ENCODE data around the gene VPS8. TPM values are rescaled to one million over a fixed set of nuclear protein-coding genes. Genes with fewer than 3 reads are reported as not detected.

The VPS8 gene
- total and polyA plus RNA-seq, 9 of the 15 experiments (the other 6 are each of a cell fraction or from before 2014, with no cell fraction given): 7.2 to 41.0 (median 28.3) TPM

DNA sequence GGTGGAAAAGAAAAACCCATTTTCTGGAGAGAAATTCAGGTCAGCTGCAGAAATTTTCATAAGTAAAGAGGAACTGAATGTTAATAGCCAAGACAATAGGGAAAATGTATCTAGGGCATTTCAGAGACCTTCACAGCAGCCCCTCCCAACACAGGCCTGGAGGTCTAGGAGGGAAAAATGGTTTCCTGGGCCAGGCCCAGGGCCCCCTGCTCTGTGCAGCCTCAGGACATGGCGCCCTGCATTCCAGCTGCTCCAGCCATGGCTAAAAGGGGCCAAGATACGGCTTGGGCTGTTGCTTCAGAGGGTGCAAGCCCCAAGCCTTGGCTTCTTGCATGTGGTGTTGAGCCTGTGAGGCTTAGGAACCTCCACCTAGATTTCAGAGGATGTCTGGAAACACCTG lies 248.7 kb downstream of the VPS8 start:
- no peak overlapping the region for H2AFZ ChIP-seq (ENCODE audit: low read depth, low read length)
- H3K4me3 ChIP-seq: no peak overlapping the region
- no peaks in the 10 kb centered on the region for H3K79me2 ChIP-seq (ENCODE audit: control insufficient read depth, insufficient read depth, low read length)
- no peaks in the 10 kb centered on the region for H4K20me1 ChIP-seq (replicated peaks; ENCODE audit: control insufficient read depth, insufficient read depth, low read length)
- TF ChIP-seq ZFP36 (IDR thresholded peaks at IDR 0.05; ENCODE audit: low read depth, low read length, partially characterized antibody): peak; percentile 56
- TF ChIP-seq, protein P1, sequence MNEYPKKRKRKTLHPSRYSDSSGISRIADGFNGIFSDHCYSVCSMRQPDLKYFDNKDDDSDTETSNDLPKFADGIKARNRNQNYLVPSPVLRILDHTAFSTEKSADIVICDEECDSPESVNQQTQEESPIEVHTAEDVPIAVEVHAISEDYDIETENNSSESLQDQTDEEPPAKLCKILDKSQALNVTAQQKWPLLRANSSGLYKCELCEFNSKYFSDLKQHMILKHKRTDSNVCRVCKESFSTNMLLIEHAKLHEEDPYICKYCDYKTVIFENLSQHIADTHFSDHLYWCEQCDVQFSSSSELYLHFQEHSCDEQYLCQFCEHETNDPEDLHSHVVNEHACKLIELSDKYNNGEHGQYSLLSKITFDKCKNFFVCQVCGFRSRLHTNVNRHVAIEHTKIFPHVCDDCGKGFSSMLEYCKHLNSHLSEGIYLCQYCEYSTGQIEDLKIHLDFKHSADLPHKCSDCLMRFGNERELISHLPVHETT (CRISPR knock-in tag; conservative IDR thresholded peaks at IDR 0.05 in 1 of 2, IDR thresholded peaks at IDR 0.05 in 1 of 2): no peak
- 0 out of 5 replicates have a peak, but pooled peaks cover 0 to 3% of the 10 kb centered on the region in 2 experiments for H3K27me3 ChIP-seq (ENCODE audit: control insufficient read depth in 2 of 2, insufficient read depth in 2 of 2, low read length in 2 of 2)
- intact Hi-C loops (cut with micrococcal nuclease): no loop called here
- no peak overlapping the region for H3K9ac ChIP-seq (ENCODE audit: insufficient read depth in 1 of 2, low read depth in 2 of 2, low read length in 2 of 2)
- no peaks in the 10 kb centered on the region for H3K4me1 ChIP-seq (replicated peaks in 1 of 2; ENCODE audit: control insufficient read depth in 2 of 2, insufficient read depth in 2 of 2, low read length in 2 of 2)
- no TSS peak for BruUV-seq (replicated peaks)
- no peak for ATAC-seq
- H3K9me1 ChIP-seq (ENCODE audit: control insufficient read depth, insufficient read depth, low read length): no peaks in the 10 kb centered on the region
- in situ Hi-C loops (cut with MboI): no loop called here
- no peak for DNase-seq (ENCODE audit: extremely low read depth in 1 of 4, low spot score in 3 of 4)
- H3K4me2 ChIP-seq (ENCODE audit: insufficient read depth, low read length): no peak overlapping the region
- no peaks in the 10 kb centered on the region for H3K9me3 ChIP-seq (replicated peaks; ENCODE audit: control insufficient read depth, insufficient read depth, low read depth, low read length)
- H3K27ac ChIP-seq (ENCODE audit: extremely low read depth, low read depth, low read length): no peak overlapping the region
- CTCF ChIA-PET (ENCODE audit: low intra/inter-chr PET ratio): no interaction called here
- no peak for FAIRE-seq
- 8% methylated on average over 2 of the region's 2 CpGs for WGBS (ENCODE audit: insufficient coverage, low coverage, missing lambda C conversion rate)
- no peaks in the 10 kb centered on the region for H3K36me3 ChIP-seq (ENCODE audit: control insufficient read depth, insufficient read depth, low read length)
- POLR2A ChIA-PET: no interaction called here

DNA sequence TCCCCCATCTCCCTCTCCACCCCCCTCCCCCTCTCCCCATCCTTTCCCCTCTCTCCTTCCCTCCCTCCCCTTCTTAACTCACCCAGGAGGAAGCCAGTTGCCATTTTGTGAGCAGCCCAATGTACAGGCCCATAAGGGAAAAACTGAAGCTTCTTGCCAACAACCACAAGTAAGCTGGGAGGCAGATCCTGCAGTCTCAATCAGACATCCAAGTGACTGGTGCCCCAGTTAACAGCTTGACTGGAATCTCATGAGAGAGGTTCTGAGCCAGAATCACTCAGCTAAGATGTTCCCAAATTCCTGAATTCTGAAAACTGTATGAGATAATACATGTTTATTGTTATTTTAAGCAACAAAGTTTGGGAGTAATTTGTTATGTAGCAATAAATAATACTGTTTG lies 250.2 kb downstream of the VPS8 start:
- Histone ChIP-seq H3K9me3 (replicated peaks; ENCODE audit: control insufficient read depth, insufficient read depth, low read depth, low read length) (no peaks in the 10 kb centered on the region), H3K79me2 (ENCODE audit: control insufficient read depth, insufficient read depth, low read length) (no peaks in the 10 kb centered on the region), H3K4me2 (ENCODE audit: insufficient read depth, low read length) (no peak overlapping the region), H3K9me1 (ENCODE audit: control insufficient read depth, insufficient read depth, low read length) (no peaks in the 10 kb centered on the region), H3K4me1 (replicated peaks in 1 of 2; ENCODE audit: control insufficient read depth in 2 of 2, insufficient read depth in 2 of 2, low read length in 2 of 2) (no peaks in the 10 kb centered on the region), H4K20me1 (replicated peaks; ENCODE audit: control insufficient read depth, insufficient read depth, low read length) (no peaks in the 10 kb centered on the region), H3K27me3 (ENCODE audit: control insufficient read depth in 2 of 2, insufficient read depth in 2 of 2, low read length in 2 of 2) (peaks cover 0 to 11% of the 10 kb centered on the region in 2 experiments; a peak in 2 of 5 replicates), H2AFZ (ENCODE audit: low read depth, low read length) (no peak overlapping the region), H3K4me3 (no peak overlapping the region), H3K27ac (ENCODE audit: extremely low read depth, low read depth, low read length) (no peak overlapping the region), H3K36me3 (ENCODE audit: control insufficient read depth, insufficient read depth, low read length) (no peaks in the 10 kb centered on the region), H3K9ac (ENCODE audit: insufficient read depth in 1 of 2, low read depth in 2 of 2, low read length in 2 of 2) (no peak overlapping the region)
- ChIA-PET POLR2A (interaction anchor here (1.0 kb wide), 1 partner anchor 9 kb away, joined by 4 read pairs; no protein-coding TSS in a partner anchor), CTCF (ENCODE audit: low intra/inter-chr PET ratio) (no interaction called here)
- in situ Hi-C loops (cut with MboI): no loop called here
- intact Hi-C loops (cut with micrococcal nuclease): no loop called here
- FAIRE-seq (no peak), ATAC-seq (no peak), DNase-seq (ENCODE audit: extremely low read depth in 1 of 4, low spot score in 3 of 4) (no peak)
- no TSS peak for BruUV-seq (replicated peaks)
- TF ChIP-seq HSF4 (CRISPR knock-in tag; IDR thresholded peaks at IDR 0.05; ENCODE audit: borderline replicate concordance) (no peak), POLR3G (IDR thresholded peaks at IDR 0.05; ENCODE audit: extremely low read depth, insufficient read length, insufficient replicate concordance) (no peak), HCFC1 (IDR thresholded peaks at IDR 0.05; ENCODE audit: low read depth, low read length) (no peak), LEF1 (IDR thresholded peaks at IDR 0.05) (no peak), RCOR1 (IDR thresholded peaks at IDR 0.05; ENCODE audit: borderline replicate concordance in 1 of 2, low read depth in 2 of 2, low read length in 2 of 2) (no peak), NR4A1 (CRISPR knock-in tag; IDR thresholded peaks at IDR 0.05) (no peak), NR4A1 (tag; IDR thresholded peaks at IDR 0.05) (no peak), CBX5 (IDR thresholded peaks at IDR 0.05; ENCODE audit: borderline replicate concordance, low read depth) (no peak), ZNF311 (CRISPR knock-in tag; IDR thresholded peaks at IDR 0.05) (no peak), POLR2AphosphoS2 (IDR thresholded peaks at IDR 0.05; ENCODE audit: low read length) (no peak), ETV6 (IDR thresholded peaks at IDR 0.05; ENCODE audit: borderline replicate concordance in 1 of 2, low read depth in 2 of 2, low read length in 1 of 2) (no peak), ETV6 (CRISPR knock-in tag; IDR thresholded peaks at IDR 0.05; ENCODE audit: borderline replicate concordance) (no peak), RBM34 (IDR thresholded peaks at IDR 0.05; ENCODE audit: borderline replicate concordance, insufficient read depth, low read length) (no peak)
- TF ChIP-seq, protein P1 (CRISPR knock-in tag; conservative IDR thresholded peaks at IDR 0.05 in 1 of 2, IDR thresholded peaks at IDR 0.05 in 1 of 2): no peak

Data from K562 (cell line).